GM18520 (cell line): ENCODE results near the gene TMEM201.

ENCODE experiments used
- ATAC-seq: cut with Tn5 transposase; IDR thresholded peaks from one replicate; pipeline ENCODE4 v1.9.1; 2021; ENCODE audit not compliant: unreplicated experiment

Gene TMEM201

GRCh38 chr1:9577423-9577822, 11.3 kb upstream of the TMEM201 start:
- no peak for ATAC-seq

GRCh38 chr1:9580942-9581341, 7.8 kb upstream of the TMEM201 start:
- no peak for ATAC-seq

- ATAC-seq = no peak
Measured at GRCh38 chr1:9586147-9586766, 2.5 kb upstream of the TMEM201 start.

GRCh38 chr1:9589144-9589718, 520 bp downstream of the TMEM201 start:
- no peak for ATAC-seq

- ATAC-seq = no peak
Measured at GRCh38 chr1:9589719-9590157, 1.0 kb downstream of the TMEM201 start.

GRCh38 chr1:9590201-9590600, 1.5 kb downstream of the TMEM201 start:
- ATAC-seq = no peak

- ATAC-seq = no peak
Measured at GRCh38 chr1:9590945-9591668, 2.4 kb downstream of the TMEM201 start.

- ATAC-seq = no peak
Measured at GRCh38 chr1:9591669-9592509, 3.2 kb downstream of the TMEM201 start.

GRCh38 chr1:9592510-9593075, 3.9 kb downstream of the TMEM201 start:
- no peak for ATAC-seq

GRCh38 chr1:9593147-9593491, 4.4 kb downstream of the TMEM201 start:
- ATAC-seq = no peak

- no peak for ATAC-seq
Measured at GRCh38 chr1:9593492-9594465, 5.1 kb downstream of the TMEM201 start.

GRCh38 chr1:9594471-9595155, 5.9 kb downstream of the TMEM201 start:
- ATAC-seq = no peak

- no peak for ATAC-seq
Measured at GRCh38 chr1:9595156-9595967, 6.7 kb downstream of the TMEM201 start.

GRCh38 chr1:9595968-9596340, 7.2 kb downstream of the TMEM201 start:
- ATAC-seq = no peak

GRCh38 chr1:9596415-9597123, 7.9 kb downstream of the TMEM201 start:
- no peak for ATAC-seq

GRCh38 chr1:9597361-9598315, 8.9 kb downstream of the TMEM201 start:
- ATAC-seq = no peak

GRCh38 chr1:9598316-9598700, 9.6 kb downstream of the TMEM201 start:
- no peak for ATAC-seq
